HL-60 (cell line): ENCODE data around the gene CEP20.
"Not testable (repeated sequence)": the region's sequence is repeated elsewhere in the genome, so short reads cannot be mapped to it uniquely, and the experiment has no call there.

Experiments used
- CTCF ChIP-seq: IDR thresholded peaks from one replicate; pipeline ENCODE4 v1.5.1; 2011; ENCODE audit warnings: low read length, control low read depth, inconsistent platforms; ENCODE audit not compliant: insufficient read depth
- POLR2AphosphoS5 ChIP-seq: IDR thresholded peaks from 2 replicates; pipeline ENCODE4 v1.6.1; 2012; ENCODE audit warnings: low read depth
- REST ChIP-seq: IDR thresholded peaks from 2 replicates; pipeline ENCODE4 v1.6.1; 2012; ENCODE audit warnings: low read depth; ENCODE audit not compliant: insufficient replicate concordance
- SPI1 ChIP-seq: IDR thresholded peaks from 2 replicates; pipeline ENCODE4 v1.6.1; 2012; ENCODE audit warnings: low read depth, mild to moderate bottlenecking, borderline replicate concordance

- not testable (repeated sequence) for TF ChIP-seq CTCF, POLR2AphosphoS5, REST
- peak; percentile 33; the same call in 1 of the 2 replicates for TF ChIP-seq SPI1
Measured at GRCh38 chr16:15936809-15937208, 48.4 kb upstream of the CEP20 start.
